ENCODE measurements around the gene UCN2.
"Not testable (repeated sequence)": the region's sequence is repeated elsewhere in the genome, so short reads cannot be mapped to it uniquely, and the experiment has no call there.

UCN2 gene

GRCh38 chr3:48548126-48548525, 15.5 kb downstream of the UCN2 start:
- H3K36me3 Mint-ChIP-seq (ENCODE audit: low read depth): peaks cover 23% of the 10 kb centered on the region
- H3K27ac Mint-ChIP-seq: no peak overlapping the region
- H3K4me3 Mint-ChIP-seq: no peak overlapping the region
- peaks cover 6% of the 10 kb centered on the region for H3K4me1 Mint-ChIP-seq (ENCODE audit: low read depth)
- H3K27me3 Mint-ChIP-seq (ENCODE audit: low read depth): no peaks in the 10 kb centered on the region
- no peaks in the 10 kb centered on the region for H3K9me3 Mint-ChIP-seq

- H3K36me3 Mint-ChIP-seq (ENCODE audit: low read depth): peaks cover 19% of the 10 kb centered on the region
- H3K4me1 Mint-ChIP-seq (ENCODE audit: low read depth): peaks cover 4% of the 10 kb centered on the region
- H3K27me3 Mint-ChIP-seq (ENCODE audit: low read depth): no peaks in the 10 kb centered on the region
- H3K4me3 Mint-ChIP-seq: no peak overlapping the region
- no peak overlapping the region for H3K27ac Mint-ChIP-seq
- no peaks in the 10 kb centered on the region for H3K9me3 Mint-ChIP-seq
These were observed 17.3 kb downstream of the UCN2 start for GRCh38 chr3:48546203-48546829.

- Mint-ChIP-seq H3K9me3 (no peaks in the 10 kb centered on the region), H3K4me3 (no peak overlapping the region), H3K27me3 (ENCODE audit: low read depth) (no peaks in the 10 kb centered on the region), H3K4me1 (ENCODE audit: low read depth) (peaks cover 4% of the 10 kb centered on the region), H3K27ac (no peak overlapping the region), H3K36me3 (ENCODE audit: low read depth) (peaks cover 24% of the 10 kb centered on the region)
These were observed 19.4 kb downstream of the UCN2 start for GRCh38 chr3:48544141-48544540.

GRCh38 chr3:48543271-48543866, 20.2 kb downstream of the UCN2 start:
- no peaks in the 10 kb centered on the region for H3K27me3 Mint-ChIP-seq (ENCODE audit: low read depth)
- H3K4me3 Mint-ChIP-seq: no peak overlapping the region
- H3K4me1 Mint-ChIP-seq (ENCODE audit: low read depth): peaks cover 3% of the 10 kb centered on the region
- no peaks in the 10 kb centered on the region for H3K9me3 Mint-ChIP-seq
- peaks cover 22% of the 10 kb centered on the region for H3K36me3 Mint-ChIP-seq (ENCODE audit: low read depth)
- no peak overlapping the region for H3K27ac Mint-ChIP-seq

GRCh38 chr3:48538451-48538850, 25.1 kb downstream of the UCN2 start:
- Mint-ChIP-seq H3K9me3 (no peaks in the 10 kb centered on the region), H3K36me3 (ENCODE audit: low read depth) (peaks cover 44% of the 10 kb centered on the region), H3K4me3 (no peak overlapping the region), H3K4me1 (ENCODE audit: low read depth) (peaks cover 6% of the 10 kb centered on the region), H3K27ac (no peak overlapping the region), H3K27me3 (ENCODE audit: low read depth) (no peaks in the 10 kb centered on the region)

GRCh38 chr3:48536785-48537184, 26.8 kb downstream of the UCN2 start:
- no peak overlapping the region for H3K4me3 Mint-ChIP-seq
- H3K9me3 Mint-ChIP-seq: no peaks in the 10 kb centered on the region
- peaks cover 44% of the 10 kb centered on the region for H3K36me3 Mint-ChIP-seq (ENCODE audit: low read depth)
- peaks cover 7% of the 10 kb centered on the region for H3K4me1 Mint-ChIP-seq (ENCODE audit: low read depth)
- no peak overlapping the region for H3K27ac Mint-ChIP-seq
- no peaks in the 10 kb centered on the region for H3K27me3 Mint-ChIP-seq (ENCODE audit: low read depth)

GRCh38 chr3:48536116-48536515, 27.5 kb downstream of the UCN2 start:
- peaks cover 7% of the 10 kb centered on the region for H3K4me1 Mint-ChIP-seq (ENCODE audit: low read depth)
- H3K27ac Mint-ChIP-seq: no peak overlapping the region
- no peaks in the 10 kb centered on the region for H3K27me3 Mint-ChIP-seq (ENCODE audit: low read depth)
- H3K4me3 Mint-ChIP-seq: no peak overlapping the region
- H3K36me3 Mint-ChIP-seq (ENCODE audit: low read depth): peaks cover 47% of the 10 kb centered on the region
- no peaks in the 10 kb centered on the region for H3K9me3 Mint-ChIP-seq

GRCh38 chr3:48535578-48535977, 28.0 kb downstream of the UCN2 start:
- Mint-ChIP-seq H3K27ac (no peak overlapping the region), H3K36me3 (ENCODE audit: low read depth) (peaks cover 47% of the 10 kb centered on the region), H3K4me3 (no peak overlapping the region), H3K27me3 (ENCODE audit: low read depth) (no peaks in the 10 kb centered on the region), H3K4me1 (ENCODE audit: low read depth) (peaks cover 7% of the 10 kb centered on the region), H3K9me3 (no peaks in the 10 kb centered on the region)

GRCh38 chr3:48532977-48533337, 30.6 kb downstream of the UCN2 start:
- peaks cover 7% of the 10 kb centered on the region for H3K4me1 Mint-ChIP-seq (ENCODE audit: low read depth)
- no peaks in the 10 kb centered on the region for H3K9me3 Mint-ChIP-seq
- no peaks in the 10 kb centered on the region for H3K27me3 Mint-ChIP-seq (ENCODE audit: low read depth)
- peaks cover 42% of the 10 kb centered on the region for H3K36me3 Mint-ChIP-seq (ENCODE audit: low read depth)
- peak overlapping the region; percentile 49 for H3K27ac Mint-ChIP-seq
- H3K4me3 Mint-ChIP-seq: no peak overlapping the region

GRCh38 chr3:48532271-48532976, 31.2 kb downstream of the UCN2 start:
- Mint-ChIP-seq H3K4me3 (no peak overlapping the region), H3K9me3 (peaks cover under 1% of the 10 kb centered on the region), H3K4me1 (ENCODE audit: low read depth) (peaks cover 7% of the 10 kb centered on the region), H3K36me3 (ENCODE audit: low read depth) (peaks cover 45% of the 10 kb centered on the region), H3K27me3 (ENCODE audit: low read depth) (no peaks in the 10 kb centered on the region), H3K27ac (peak overlapping the region; percentile 49)

GRCh38 chr3:48530701-48531100, 32.9 kb downstream of the UCN2 start:
- H3K36me3 Mint-ChIP-seq (ENCODE audit: low read depth): peaks cover 39% of the 10 kb centered on the region
- not testable (repeated sequence) for H3K4me1 Mint-ChIP-seq (ENCODE audit: low read depth); H3K27ac Mint-ChIP-seq; H3K27me3 Mint-ChIP-seq (ENCODE audit: low read depth); H3K4me3 Mint-ChIP-seq; H3K9me3 Mint-ChIP-seq

GRCh38 chr3:48528754-48529153, 34.8 kb downstream of the UCN2 start:
- Mint-ChIP-seq H3K27me3 (ENCODE audit: low read depth) (no peaks in the 10 kb centered on the region), H3K36me3 (ENCODE audit: low read depth) (peaks cover 30% of the 10 kb centered on the region), H3K9me3 (peaks cover 7% of the 10 kb centered on the region), H3K4me1 (ENCODE audit: low read depth) (peaks cover 7% of the 10 kb centered on the region), H3K27ac (no peak overlapping the region), H3K4me3 (no peak overlapping the region)

GRCh38 chr3:48528048-48528447, 35.5 kb downstream of the UCN2 start:
- H3K9me3 Mint-ChIP-seq: peaks cover 7% of the 10 kb centered on the region
- no peaks in the 10 kb centered on the region for H3K27me3 Mint-ChIP-seq (ENCODE audit: low read depth)
- no peak overlapping the region for H3K4me3 Mint-ChIP-seq
- H3K27ac Mint-ChIP-seq: no peak overlapping the region
- H3K36me3 Mint-ChIP-seq (ENCODE audit: low read depth): peaks cover 30% of the 10 kb centered on the region
- peaks cover 7% of the 10 kb centered on the region for H3K4me1 Mint-ChIP-seq (ENCODE audit: low read depth)

- Mint-ChIP-seq H3K27me3 (ENCODE audit: low read depth) (no peaks in the 10 kb centered on the region), H3K27ac (no peak overlapping the region), H3K9me3 (peaks cover 7% of the 10 kb centered on the region), H3K4me1 (ENCODE audit: low read depth) (peaks cover 10% of the 10 kb centered on the region), H3K36me3 (ENCODE audit: low read depth) (peaks cover 26% of the 10 kb centered on the region), H3K4me3 (no peak overlapping the region)
These were observed 38.6 kb downstream of the UCN2 start for GRCh38 chr3:48524970-48525369.

GRCh38 chr3:48521635-48522034, 41.9 kb downstream of the UCN2 start:
- Mint-ChIP-seq H3K4me1 (ENCODE audit: low read depth) (peaks cover 34% of the 10 kb centered on the region), H3K36me3 (ENCODE audit: low read depth) (peaks cover 12% of the 10 kb centered on the region), H3K27ac (no peak overlapping the region), H3K4me3 (no peak overlapping the region), H3K27me3 (ENCODE audit: low read depth) (no peaks in the 10 kb centered on the region), H3K9me3 (no peaks in the 10 kb centered on the region)
